ENCODE data around the gene ANKRD36C. TPM values are rescaled to one million over a fixed set of nuclear protein-coding genes. Genes with fewer than 3 reads are reported as not detected.
"Not testable (repeated sequence)": the region's sequence is repeated elsewhere in the genome, so short reads cannot be mapped to it uniquely, and the experiment has no call there.

Gene ANKRD36C
- total RNA-seq (2022): 14.5 TPM in 2 replicates
- Bru-seq, nascent RNA: percentile 63 among the genes with signal in this experiment
- BruChase-seq, experiment 1, labeled RNA remaining after a 6-hour chase: percentile 57 among the genes with signal in this experiment
- percentile 64 among the genes with signal in this experiment for BruChase-seq, experiment 2, labeled RNA remaining after a 2-hour chase
- long read RNA-seq, partial matches to known transcripts: 0 of 2 reads
- long read RNA-seq, other reads (novel, unspliced or antisense): 2 of 2 reads

DNA sequence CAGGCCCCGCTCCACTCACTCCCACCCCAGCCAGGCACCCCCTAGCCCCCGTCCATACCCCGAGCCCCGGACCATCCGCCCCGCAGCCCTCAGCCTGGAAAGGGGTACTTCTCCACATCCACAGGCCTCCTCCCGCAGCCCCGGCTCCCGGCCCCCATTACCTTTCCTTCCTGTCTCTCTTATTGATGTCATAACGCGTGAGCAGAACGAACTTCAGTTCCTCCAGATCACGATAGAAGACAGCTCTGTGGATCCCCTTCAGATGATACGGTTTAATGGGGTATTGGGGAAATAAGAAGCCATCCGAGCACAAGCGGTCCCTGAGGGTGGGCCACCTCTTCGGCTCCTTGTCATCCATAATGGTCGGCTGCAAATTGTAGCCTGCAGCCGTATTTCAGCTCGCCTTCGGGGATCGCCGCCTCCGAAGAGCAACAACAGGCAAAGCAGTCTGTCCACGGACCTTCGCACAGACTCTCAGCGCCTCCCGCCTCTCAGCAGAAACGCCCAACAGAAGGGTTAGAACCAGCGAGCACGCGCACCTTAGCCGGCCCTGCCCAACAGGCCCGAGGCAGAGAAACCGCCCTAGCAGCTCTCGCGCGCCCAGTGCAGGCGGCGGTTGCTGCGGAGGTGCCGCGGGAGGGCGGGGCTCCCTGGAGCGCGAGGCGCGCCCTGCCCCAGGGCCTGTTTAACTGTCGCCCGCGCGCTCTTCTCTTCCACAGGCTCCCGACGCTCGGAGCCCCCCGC, at the start of gene ANKRD36C:
Gene ANKRD36C (minus strand): TSS at position 474 of the 744 bp plus-strand sequence. CDS start 116 bp downstream, at position 358.
- intact Hi-C loops (cut with micrococcal nuclease): loop anchor here (5.0 kb wide), 1 partner anchor 271 kb away; no protein-coding TSS in a partner anchor
- DNase-seq (ENCODE audit: unreplicated experiment): peak; percentile 37
- Mint-ChIP-seq H3K27me3 (ENCODE audit: insufficient read depth, unreplicated experiment) (peaks cover 12% of the 10 kb centered on the region), H3K4me3 (ENCODE audit: unreplicated experiment) (peak within 1 kb of the TSS; percentile 92), H3K27ac (ENCODE audit: low read depth, unreplicated experiment) (peak within 1 kb of the TSS; percentile 73)
- ChIA-PET CTCF (interaction anchor here (0.6 to 2.8 kb wide), 9 partner anchors 34 to 520 kb away, joined by 3 to 48 read pairs (median 5); no protein-coding TSS in a partner anchor), POLR2A (interaction anchor here (0.7 to 2.7 kb wide), 5 partner anchors 211 to 344 kb away, joined by 3 to 14 read pairs (median 5); partner anchors contain the start of genes NCAPH and STARD7)
- not testable (repeated sequence) for H3K36me3 Mint-ChIP-seq (ENCODE audit: insufficient read depth, unreplicated experiment); H3K4me1 Mint-ChIP-seq (ENCODE audit: insufficient read depth, unreplicated experiment); H3K9me3 Mint-ChIP-seq (ENCODE audit: unreplicated experiment); BruUV-seq (replicated peaks)

GRCh38 chr2:96035554-96035953, 43.9 kb upstream of the ANKRD36C start:
- H3K27ac Mint-ChIP-seq (ENCODE audit: low read depth, unreplicated experiment); H3K9me3 Mint-ChIP-seq (ENCODE audit: unreplicated experiment); H3K4me3 Mint-ChIP-seq (ENCODE audit: unreplicated experiment); CTCF ChIA-PET; DNase-seq (ENCODE audit: unreplicated experiment); H3K27me3 Mint-ChIP-seq (ENCODE audit: insufficient read depth, unreplicated experiment); H3K4me1 Mint-ChIP-seq (ENCODE audit: insufficient read depth, unreplicated experiment); H3K36me3 Mint-ChIP-seq (ENCODE audit: insufficient read depth, unreplicated experiment); BruUV-seq (replicated peaks); intact Hi-C loops (cut with micrococcal nuclease); POLR2A ChIA-PET: not testable (repeated sequence)

GRCh38 chr2:96034792-96035191, 43.2 kb upstream of the ANKRD36C start, which contains the start of gene GPAT2:
GPAT2 (minus strand) TSS chr2:96034916; CDS start chr2:96032359, 2,557 bp downstream.
- H3K4me3 Mint-ChIP-seq (ENCODE audit: unreplicated experiment); intact Hi-C loops (cut with micrococcal nuclease); BruUV-seq (replicated peaks); H3K36me3 Mint-ChIP-seq (ENCODE audit: insufficient read depth, unreplicated experiment); CTCF ChIA-PET; H3K4me1 Mint-ChIP-seq (ENCODE audit: insufficient read depth, unreplicated experiment); POLR2A ChIA-PET; H3K9me3 Mint-ChIP-seq (ENCODE audit: unreplicated experiment); DNase-seq (ENCODE audit: unreplicated experiment); H3K27me3 Mint-ChIP-seq (ENCODE audit: insufficient read depth, unreplicated experiment); H3K27ac Mint-ChIP-seq (ENCODE audit: low read depth, unreplicated experiment): not testable (repeated sequence)

- H3K27me3 Mint-ChIP-seq (ENCODE audit: insufficient read depth, unreplicated experiment); H3K4me1 Mint-ChIP-seq (ENCODE audit: insufficient read depth, unreplicated experiment); H3K4me3 Mint-ChIP-seq (ENCODE audit: unreplicated experiment); BruUV-seq (replicated peaks); H3K9me3 Mint-ChIP-seq (ENCODE audit: unreplicated experiment); H3K36me3 Mint-ChIP-seq (ENCODE audit: insufficient read depth, unreplicated experiment); intact Hi-C loops (cut with micrococcal nuclease); POLR2A ChIA-PET; CTCF ChIA-PET; H3K27ac Mint-ChIP-seq (ENCODE audit: low read depth, unreplicated experiment); DNase-seq (ENCODE audit: unreplicated experiment): not testable (repeated sequence)
These were observed 42.4 kb upstream of the ANKRD36C start for GRCh38 chr2:96033997-96034396.

- BruUV-seq (replicated peaks); H3K4me1 Mint-ChIP-seq (ENCODE audit: insufficient read depth, unreplicated experiment); H3K36me3 Mint-ChIP-seq (ENCODE audit: insufficient read depth, unreplicated experiment); CTCF ChIA-PET; POLR2A ChIA-PET; DNase-seq (ENCODE audit: unreplicated experiment); H3K9me3 Mint-ChIP-seq (ENCODE audit: unreplicated experiment); H3K4me3 Mint-ChIP-seq (ENCODE audit: unreplicated experiment); H3K27ac Mint-ChIP-seq (ENCODE audit: low read depth, unreplicated experiment); H3K27me3 Mint-ChIP-seq (ENCODE audit: insufficient read depth, unreplicated experiment): not testable (repeated sequence)
- intact Hi-C loops (cut with micrococcal nuclease): loop anchor here (10.0 kb wide), 1 partner anchor 147 kb away; no protein-coding TSS in a partner anchor
These were observed 36.2 kb upstream of the ANKRD36C start for GRCh38 chr2:96027725-96028325.

DNA sequence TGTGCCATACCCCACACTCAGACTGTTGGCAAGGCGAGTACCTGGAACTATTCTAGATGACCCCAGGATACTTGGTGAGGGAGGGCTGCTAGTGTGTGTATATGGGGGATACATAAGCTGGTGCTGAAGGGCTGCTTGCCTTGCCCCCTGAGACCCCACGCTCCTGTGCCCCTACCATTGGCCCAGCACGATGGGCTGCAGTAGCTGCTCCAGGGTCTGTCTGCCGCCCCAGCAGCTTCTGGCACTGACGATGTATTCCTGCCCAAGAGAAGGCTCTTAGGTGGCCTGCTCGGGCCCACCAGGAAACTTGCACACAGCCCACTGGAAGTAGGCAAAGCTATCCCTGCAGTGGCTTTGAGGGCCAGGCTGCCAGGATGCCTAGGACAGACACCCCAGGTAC, 34.1 kb upstream of the ANKRD36C start:
- POLR2A ChIA-PET; H3K4me3 Mint-ChIP-seq (ENCODE audit: unreplicated experiment); H3K4me1 Mint-ChIP-seq (ENCODE audit: insufficient read depth, unreplicated experiment); H3K9me3 Mint-ChIP-seq (ENCODE audit: unreplicated experiment); H3K27me3 Mint-ChIP-seq (ENCODE audit: insufficient read depth, unreplicated experiment); DNase-seq (ENCODE audit: unreplicated experiment); H3K27ac Mint-ChIP-seq (ENCODE audit: low read depth, unreplicated experiment); BruUV-seq (replicated peaks); H3K36me3 Mint-ChIP-seq (ENCODE audit: insufficient read depth, unreplicated experiment): not testable (repeated sequence)
- CTCF ChIA-PET: interaction anchor here (1.1 to 5.1 kb wide), 3 partner anchors 33 to 148 kb away, joined by 5 to 54 read pairs (median 5); no protein-coding TSS in a partner anchor
- intact Hi-C loops (cut with micrococcal nuclease): loop anchor here (10.0 kb wide), 1 partner anchor 149 kb away; no protein-coding TSS in a partner anchor

All from MCF 10A (cell line).